NK-92 (cell line): ENCODE results near the gene MYPN.

Experiments
- DNase-seq: peaks from one replicate; lab custom pipeline; 2025; ENCODE audit not compliant: unreplicated experiment; lab: John Stamatoyannopoulos, UW

MYPN gene

DNA sequence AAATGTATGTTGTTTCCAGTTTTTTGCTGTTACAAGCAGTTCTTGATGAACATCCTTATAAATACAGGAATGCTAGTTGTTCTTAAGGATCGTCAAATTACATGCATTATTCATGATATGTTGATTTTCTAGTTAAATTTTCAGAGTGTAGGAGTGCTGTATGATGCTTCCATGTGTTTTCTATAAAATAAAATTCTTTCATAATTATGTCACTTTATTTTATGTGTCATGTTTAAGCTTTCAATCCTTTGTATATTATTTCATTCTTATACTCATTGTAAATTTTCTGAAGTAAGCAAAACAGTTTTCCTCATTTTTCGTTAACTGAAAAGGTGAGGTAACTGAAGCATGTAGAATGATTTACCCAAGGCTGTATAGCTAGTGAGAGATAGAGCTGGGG, 16.8 kb upstream of the MYPN start:
- no peak for DNase-seq

DNA sequence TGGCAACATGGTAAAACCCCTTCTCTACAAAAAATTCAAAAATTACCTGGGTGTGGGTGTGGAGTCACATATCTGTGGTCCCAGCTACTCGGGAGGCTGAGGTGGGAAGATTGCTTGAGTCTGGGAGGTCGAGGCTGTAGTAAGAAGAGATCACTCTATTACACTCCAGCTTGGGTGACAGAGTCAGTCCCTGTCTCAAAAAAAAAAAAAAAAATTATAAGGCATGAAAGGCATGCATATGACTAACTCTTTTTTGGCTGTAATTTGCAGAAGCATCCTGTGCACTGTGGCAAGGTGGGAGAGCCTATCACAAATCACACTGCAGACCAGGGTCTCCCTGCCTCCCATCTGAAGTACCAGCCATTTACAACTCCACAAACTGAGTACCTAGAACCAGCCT, 14.1 kb upstream of the MYPN start:
- DNase-seq, result no peak

DNA sequence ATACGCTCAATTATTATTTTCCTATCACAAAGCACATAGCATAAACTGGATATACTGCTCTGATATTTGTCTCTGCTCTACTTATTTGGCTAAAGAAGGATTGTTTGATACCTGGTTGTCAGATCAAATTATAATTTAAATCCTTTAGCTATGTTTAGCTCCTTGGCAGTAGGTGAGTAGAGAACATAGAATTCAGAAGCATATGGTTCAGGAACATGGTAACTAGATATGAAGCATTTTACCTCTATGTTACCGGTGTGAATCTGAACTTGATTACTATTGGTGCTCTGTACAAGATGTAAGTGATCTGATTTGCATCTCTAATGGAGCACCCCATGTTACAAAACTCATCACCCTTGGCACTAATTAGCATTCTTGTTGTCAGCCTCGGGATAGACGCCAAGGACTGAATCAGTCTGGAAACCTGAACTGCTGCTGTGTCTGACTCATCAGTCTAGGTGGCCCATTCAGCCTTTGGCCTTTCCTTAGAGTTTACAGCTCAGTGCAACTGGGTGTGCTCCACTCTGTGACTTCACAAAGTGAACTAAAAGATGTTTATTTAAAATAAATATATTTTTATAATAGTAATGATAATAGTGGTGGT, 12.3 kb upstream of the MYPN start:
- DNase-seq, result no peak

DNA sequence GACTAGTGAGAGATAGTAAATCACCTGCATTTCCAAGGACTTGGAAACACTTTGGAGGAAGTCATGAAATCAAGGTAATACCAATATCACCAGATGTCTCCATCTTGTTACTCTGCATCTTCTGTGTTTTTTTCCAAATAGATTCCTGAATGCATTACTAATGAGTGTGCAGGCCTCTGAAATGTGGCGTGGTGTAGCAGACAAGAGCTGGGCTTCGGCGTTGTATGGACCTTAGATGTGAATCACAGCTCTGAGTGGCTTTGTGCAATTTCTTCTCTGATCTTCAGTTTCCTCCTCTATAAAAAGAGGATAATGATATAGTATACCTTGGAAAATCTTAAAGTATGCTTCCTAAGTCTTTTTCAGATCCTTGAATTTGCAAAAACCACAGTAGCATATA, 9.6 kb upstream of the MYPN start:
- DNase-seq, result no peak

DNA sequence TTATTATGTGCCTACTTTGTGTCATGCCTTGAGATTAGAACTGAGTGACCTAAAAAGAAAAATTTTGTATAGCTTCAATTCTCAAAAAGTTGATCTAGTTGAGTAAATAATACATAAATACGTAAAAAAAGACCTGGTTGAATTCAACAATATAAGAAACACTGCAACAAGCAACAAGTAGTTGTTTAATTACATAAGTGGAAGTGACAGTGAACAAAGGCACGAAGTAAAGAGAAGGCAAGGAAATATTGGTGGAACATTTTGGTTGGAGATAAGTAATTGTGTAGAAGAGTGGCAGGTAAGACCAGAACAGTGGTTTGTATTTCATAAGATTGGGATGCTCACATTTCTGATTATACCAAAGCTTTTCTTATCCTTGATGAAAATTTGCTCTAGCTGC, 8.2 kb upstream of the MYPN start:
- no peak for DNase-seq

DNA sequence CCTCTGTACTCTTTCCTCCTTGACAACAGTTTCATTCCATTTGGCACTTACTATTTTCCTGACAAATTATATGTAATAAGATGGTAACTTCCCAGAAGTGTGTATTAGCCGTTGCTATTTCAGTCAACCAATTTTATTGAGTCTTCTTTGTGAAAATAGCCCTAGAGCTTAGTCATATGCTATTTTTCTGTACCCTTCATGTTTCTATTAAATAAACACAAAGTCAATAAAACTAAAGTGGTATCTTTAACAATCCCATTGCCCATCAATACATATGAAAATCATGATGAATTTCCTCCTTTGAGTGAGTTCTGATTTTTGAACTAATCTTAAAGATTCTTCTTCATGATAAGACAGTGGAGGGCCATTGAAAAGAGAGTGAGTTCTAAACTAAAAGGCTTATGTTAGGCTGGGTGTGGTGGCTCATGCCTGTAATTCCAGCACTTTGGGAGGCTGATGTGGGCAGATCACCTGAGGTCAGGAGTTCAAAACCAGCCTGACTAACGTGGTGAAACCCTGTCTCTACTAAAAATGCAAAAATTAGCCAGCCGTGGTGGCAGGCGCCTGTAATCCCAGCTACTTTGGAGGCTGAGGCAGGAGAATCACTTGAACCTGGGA, 5.9 kb upstream of the MYPN start:
- no peak for DNase-seq

DNA sequence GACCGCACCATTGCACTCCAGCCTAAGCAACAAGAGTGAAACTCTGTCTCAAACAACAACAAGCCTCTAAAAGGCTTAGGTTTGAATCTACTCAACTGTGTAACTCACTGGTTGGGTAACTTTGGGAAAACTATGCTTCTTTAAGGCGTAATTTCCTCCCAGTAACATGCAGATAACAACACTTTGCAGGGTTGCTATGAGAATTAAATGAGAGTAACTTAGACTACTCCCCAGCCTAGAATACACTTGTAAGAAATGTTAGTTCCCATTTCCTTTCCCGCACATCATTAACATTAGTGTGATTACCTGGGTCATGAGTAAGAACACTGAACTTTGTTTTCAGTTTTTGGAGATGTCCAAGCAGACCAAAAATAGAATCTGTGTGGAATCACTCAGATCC, 5.4 kb upstream of the MYPN start:
- DNase-seq, result no peak

DNA sequence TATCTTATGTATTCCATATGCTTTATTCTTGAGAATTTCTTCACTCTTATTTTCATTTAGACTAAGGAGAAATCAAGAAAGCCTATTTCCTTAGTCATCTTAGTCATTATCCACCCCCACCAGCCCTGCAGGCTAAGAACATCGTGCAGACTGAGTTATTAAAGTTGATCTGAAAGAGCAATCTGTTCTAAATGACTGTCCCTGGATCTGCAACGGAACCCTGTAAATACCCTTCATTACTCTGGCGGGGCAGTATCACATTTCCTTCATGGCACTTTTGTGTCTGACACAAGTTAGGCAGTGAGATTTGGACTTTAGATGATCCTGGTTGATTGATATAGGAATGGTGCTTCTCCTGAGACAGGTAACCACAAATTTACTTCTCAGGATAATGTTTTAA, 3.5 kb upstream of the MYPN start:
- no peak for DNase-seq

DNA sequence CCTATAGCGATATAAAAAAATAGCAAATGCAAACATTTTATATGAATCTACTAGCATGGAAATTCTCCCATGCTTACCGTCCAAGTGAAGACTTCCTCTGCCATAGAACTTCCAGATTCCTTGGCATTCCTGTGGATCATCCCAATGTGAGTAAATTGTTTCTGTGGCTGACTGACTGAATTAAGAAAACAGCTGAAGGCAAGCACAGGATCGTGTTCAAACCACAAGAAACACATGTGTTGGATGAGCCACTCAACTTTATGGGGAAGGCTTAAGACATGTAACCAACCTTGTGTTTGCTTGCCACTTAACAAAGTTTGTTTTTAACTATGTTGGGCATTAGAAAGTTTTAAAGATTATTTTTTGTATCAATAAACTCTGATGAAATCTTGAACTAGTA, 2.6 kb upstream of the MYPN start:
- no peak for DNase-seq

DNA sequence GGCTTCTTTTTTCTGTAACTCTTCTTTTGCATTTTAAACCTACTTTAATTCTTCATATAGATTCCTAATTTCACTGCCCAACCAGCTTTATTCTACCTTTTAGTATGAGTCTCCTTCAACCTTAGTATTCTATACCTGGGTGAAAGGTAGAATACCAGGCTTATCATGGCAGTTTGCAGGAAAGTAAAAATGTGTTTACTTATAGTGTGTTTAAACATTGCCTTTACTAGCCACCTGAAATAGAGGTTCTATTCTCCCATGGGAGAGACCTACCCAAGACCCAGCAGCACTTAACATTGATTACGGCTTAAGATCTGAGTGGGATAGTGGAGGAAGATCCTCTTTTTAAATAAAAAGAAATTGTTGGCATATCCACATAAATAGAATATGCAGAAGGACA, 1.6 kb upstream of the MYPN start:
- no peak for DNase-seq

DNA sequence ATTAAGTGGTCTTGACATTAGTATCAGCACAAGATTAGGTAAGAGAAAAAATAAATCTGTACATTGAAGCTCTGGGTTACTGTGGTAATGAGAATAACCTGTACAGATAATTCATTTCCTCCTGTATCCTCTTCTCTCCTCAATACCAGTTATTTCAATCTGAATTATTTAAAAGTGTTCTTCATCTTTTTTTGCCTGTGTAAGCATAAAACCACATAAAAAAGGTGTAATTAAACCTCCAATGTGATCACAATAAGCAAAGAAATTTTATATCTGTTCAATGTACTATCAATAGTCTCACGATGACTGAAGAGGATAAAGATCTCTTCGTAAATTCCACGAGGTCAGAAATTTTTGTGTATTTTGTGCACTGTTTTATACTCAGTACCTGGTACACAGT, 1.2 kb upstream of the MYPN start:
- no peak for DNase-seq

DNA sequence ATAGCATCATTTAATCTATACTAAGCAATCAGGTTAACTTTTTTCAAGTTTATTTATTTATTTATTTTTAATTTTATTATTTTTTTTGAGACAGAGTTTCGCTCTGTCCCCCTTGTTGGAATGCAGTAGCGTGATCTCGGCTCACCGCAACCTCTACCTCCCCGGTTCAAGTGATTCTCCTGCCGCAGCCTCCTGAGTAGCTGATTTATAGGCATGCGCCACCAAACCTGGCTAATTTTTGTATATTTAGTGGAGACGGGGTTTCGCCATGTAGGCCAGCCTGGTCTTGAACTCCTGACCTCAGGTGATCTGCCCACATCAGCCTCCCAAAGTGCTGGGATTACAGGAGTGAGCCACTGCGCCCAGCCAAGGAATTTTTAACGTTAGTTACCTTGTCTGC, 635 bp upstream of the MYPN start:
- DNase-seq, result no peak

DNA sequence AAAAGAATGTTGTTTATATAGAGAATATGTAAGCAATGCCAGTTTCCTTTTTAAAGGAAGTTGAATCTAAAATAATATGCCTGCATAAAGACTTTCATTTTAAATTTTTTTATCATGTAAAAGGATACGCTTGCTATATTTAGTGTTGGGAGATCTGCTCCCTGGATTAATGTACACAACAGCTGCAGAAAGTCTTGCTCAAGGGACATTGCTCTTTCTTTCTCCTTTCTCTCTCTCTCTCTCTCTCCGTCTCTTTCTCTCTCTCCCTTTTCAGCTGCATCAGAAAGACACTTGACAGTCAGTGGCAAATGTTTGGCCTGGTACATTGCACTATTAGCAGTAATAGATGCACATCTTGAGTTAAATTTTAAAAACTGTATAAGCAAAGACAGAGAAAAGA, 739 bp downstream of the MYPN start:
- DNase-seq, result no peak

DNA sequence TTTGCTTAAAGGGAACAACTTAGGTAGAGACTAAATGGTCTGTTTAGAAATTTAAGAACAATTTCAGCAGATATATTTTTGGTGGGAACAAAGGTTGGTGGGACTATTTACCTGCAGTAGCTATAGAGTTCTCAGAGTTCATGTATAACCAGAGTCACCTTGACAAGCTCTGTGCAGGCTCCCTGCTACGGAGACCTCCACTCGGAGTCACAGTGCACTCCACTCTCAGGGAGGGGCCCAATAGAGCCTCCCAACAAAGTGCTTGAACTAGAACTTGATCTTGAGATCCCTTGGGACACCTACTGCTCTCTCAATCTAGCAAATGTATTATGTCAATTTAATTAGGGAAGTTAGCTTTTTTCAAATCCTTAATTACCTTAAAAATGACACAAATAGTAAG, 2.3 kb downstream of the MYPN start:
- DNase-seq, result no peak

DNA sequence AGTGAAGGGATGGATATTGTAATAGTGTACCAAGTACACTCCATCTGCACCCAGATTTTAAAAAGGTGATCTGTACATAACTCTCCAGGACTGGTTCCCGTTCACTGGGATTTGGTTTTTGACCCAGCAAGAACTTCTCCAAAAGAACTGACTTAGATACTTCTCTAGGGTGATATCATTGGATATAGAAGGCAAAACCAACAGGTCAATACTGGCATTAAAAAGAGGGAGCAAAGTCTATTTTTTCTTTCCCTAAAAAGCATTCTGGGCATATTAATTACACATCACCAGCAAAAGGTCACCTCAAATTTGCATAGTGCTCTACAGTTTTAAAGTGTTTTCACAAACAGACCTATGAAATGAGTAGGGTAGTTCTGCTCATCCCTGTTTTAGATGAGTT, 3.5 kb downstream of the MYPN start:
- no peak for DNase-seq

DNA sequence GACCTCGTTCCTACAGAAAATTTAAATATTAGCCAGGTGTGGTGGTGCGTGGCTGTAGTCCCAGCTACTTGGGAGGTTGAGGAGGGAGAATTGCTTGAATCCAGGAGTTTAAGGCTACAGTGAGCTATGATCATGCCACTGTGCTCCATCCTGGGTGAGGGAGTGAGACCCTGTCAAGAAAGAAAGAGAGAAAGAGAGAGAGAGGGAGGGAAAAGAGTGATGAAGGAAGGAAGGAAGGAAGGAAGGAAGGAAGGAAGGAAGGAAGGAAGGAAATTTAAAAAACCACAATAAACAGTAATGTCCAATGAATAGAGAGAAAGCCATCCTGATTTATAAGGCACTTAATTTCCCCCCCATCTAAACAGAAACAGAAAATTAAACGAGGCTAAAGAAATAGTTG, 9.4 kb downstream of the MYPN start:
- DNase-seq, result no peak

DNA sequence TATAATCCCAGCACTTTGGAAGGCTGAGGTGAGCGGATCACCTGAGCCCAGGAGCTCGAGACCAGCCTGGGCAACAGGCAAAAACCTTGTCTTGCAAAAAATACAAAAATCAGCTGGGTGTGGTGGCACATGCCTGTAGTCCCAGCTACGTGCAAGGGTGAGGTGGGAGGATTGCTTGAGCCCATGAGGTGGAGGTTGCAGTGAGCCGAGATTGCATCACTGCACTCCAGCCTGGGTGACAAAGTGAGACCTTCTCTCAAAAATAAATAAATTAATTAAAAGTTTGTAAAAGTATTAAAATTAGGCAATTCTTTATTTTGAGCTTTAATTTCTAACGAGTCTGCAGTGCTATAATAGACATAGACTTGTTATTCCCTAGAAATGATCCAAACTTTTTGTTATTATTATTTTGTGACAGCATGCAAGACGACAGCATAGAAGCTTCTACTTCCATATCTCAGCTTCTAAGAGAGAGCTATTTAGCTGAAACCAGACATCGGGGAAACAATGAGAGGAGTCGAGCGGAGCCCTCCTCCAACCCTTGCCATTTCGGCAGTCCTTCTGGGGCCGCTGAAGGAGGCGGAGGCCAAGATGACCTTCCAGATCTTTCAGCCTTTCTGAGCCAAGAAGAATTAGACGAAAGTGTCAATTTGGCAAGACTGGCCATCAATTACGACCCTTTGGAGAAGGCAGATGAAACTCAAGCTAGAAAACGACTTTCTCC, 11.9 kb downstream of the MYPN start:
- no peak for DNase-seq

DNA sequence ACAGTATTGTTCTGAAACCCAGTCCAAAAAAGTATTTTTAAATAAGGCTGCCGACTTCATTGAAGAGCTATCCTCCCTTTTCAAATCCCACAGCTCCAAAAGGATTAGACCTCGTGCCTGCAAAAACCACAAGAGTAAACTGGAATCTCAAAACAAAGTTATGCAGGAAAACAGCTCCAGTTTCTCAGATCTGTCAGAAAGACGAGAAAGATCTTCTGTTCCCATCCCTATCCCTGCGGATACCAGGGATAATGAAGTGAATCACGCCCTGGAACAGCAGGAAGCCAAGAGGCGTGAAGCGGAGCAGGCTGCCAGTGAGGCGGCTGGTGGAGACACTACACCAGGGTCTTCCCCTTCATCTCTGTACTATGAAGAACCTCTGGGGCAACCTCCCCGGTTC, 12.6 kb downstream of the MYPN start:
- DNase-seq, result no peak

DNA sequence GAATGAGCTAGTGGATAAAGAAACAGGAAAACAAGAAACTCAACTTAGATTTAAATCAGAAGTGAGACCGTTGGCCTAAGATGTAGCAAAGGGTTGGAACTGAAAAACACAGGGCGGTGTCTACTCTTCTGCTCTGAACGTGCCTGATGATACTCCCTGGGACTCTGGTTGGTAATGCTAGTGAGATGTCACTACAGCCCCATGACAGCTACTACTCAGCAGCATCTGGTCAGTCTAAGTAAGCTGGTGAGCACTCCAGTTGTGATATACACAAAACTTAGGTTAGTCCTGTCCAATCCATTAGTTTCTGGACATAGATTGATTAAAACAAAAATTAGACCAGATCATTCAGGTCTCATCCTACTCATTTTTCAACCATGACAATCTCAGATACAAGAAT, 15.4 kb downstream of the MYPN start:
- DNase-seq, result no peak

DNA sequence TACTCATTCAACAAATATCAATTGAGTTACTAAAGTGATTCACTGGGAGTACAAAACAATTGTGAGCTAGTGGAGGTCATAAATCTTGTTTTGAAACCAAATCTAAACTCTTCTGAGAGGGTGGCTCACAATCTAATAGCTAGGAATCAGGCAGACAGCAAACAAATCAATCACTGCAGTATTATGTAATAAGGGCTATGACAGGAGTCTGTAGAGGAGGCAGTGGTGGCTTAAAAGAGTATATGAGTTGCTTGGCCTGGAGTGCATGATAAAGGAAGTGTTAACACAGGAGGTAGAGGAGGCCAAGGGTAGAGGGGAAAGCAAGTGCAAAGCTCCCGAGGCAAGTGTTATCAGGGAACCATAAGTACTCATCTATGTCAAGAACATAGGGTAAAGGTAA, 16.5 kb downstream of the MYPN start:
- no peak for DNase-seq

DNA sequence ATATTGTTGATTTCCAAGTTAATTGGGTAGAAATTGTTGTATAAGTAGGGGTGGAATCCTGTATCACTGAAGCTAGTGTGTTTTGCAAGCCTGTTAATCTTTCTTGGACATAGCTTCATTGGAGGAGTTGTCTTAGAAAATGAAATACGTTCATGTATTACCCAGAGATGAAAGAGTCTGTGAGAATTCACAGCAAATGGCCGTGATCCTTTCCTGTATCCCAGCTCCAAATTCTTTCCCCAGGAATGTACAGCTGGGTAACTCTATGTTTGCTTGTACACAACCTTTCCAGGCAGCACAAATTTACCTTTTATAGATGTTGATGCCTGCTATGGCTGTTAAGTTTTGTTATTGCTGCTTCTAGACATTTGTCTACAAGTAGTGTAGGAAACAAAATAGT, 18.7 kb downstream of the MYPN start:
- no peak for DNase-seq

DNA sequence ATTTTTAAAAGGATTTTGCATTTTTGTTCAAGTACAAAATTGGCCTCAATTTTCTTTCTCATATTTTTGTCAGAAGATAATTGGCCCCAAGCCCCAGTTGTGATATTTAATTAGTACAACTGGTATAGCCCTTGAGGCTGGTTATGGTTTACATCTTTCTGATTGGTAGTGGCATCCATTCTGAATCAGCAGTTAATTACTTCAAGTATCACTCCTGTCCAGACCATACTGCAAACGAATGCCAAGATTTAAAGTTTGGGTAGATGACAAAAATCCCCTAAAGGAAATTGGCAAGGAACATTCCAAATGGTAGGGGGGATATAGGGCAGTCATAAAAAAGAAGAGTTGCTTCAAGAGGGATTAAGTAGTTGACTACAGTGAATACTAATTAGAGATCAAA, 23.1 kb downstream of the MYPN start:
- no peak for DNase-seq

DNA sequence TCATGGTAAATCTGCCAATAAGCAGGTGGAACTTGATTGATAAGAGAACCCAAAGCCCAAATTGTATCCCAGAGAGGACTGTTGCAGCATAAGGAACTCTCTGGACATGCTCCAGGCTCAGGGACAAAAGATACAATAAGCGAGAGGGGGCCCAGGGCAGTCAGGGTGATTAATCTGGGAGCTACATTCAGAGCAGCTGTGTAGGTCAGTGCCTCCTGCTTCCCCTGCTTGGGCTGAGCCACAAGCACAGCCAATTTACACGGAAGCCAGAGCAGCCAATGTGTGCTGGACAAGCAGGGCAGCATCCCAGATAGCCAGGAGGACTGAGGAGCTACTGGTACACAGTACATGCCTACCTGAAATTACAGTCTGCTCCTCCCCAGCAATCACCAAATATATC, 24.2 kb downstream of the MYPN start:
- no peak for DNase-seq
